ENCODE measurements around the gene TCEA2.
A peak's percentile ranks its signal among the peaks of the same experiment; 100 is the strongest.

The TCEA2 gene

GRCh38 chr20:64050261-64051032 is 12.6 kb upstream of the TCEA2 start:
- no peak for DNase-seq

DNA sequence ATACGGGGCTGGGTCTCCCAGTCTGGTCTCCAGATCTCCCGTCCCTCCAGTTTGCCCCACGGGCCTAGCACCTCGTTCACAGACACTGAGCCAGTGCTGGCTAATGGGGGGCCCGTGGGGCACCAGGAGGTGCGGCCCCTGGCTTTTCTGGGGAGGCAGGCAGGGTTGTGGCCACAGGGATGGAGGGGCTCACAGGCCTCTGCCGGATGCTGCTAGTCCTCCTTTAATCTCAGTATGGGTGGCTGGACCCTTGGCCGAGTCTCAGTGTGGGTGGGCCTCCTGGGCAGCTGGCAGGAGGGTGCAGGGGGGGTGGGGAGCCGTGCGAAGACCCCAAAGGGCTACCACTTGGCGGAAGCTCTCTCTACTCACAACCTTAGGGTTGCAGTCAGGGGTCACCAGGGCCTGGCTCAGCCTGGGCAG is 12.0 kb upstream of the TCEA2 start:
- DNase-seq: no peak

DNA sequence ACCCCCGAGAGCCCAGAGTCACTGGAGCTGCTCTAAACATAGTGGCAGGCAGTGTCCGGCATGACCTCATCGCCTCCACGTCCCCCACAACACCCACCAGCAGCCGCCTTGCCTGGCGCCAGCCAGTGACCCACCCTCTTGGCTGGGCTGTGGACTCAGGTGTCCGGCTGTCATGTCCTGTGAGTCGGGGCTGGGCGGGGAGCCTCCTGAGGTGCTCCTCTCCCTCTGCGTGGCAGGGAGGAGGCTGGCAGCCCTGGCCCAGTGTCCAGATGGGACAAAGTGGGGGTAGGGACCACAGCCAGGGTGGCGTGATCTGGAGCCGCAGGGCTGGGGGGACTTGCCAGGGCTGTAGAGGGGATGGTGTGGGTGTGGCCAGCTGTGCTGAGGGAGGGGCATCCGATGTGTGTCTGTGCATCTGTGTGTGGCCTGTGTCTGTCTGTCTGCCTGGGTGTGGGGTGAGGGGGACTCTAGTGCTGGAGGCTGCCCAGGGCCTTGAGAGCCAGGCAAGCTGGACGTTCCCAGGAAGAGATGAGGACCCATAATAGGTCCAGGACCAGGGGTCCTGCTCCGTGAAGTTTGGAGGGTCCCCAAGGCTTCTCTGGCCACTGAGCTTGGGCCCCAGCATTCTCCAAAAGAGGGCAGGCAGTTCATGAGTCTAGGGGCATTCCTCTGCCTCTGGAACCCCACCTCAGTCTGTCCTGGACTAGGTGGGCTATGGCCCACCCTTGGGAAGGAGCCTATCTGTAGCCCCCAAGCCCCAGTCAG is 11.3 kb upstream of the TCEA2 start:
- DNase-seq: no peak

GRCh38 chr20:64052326-64052722 is 10.7 kb upstream of the TCEA2 start:
- no peak for DNase-seq

- no peak for DNase-seq
Observed at GRCh38 chr20:64052987-64053840, 9.8 kb upstream of the TCEA2 start.

GRCh38 chr20:64053841-64054661 is 8.9 kb upstream of the TCEA2 start:
- peak; percentile 84 for DNase-seq

GRCh38 chr20:64055396-64055892 is 7.6 kb upstream of the TCEA2 start:
- DNase-seq: no peak

- no peak for DNase-seq
Observed at GRCh38 chr20:64055893-64056638, 6.9 kb upstream of the TCEA2 start.

- no peak for DNase-seq
Observed at GRCh38 chr20:64056639-64056888, 6.4 kb upstream of the TCEA2 start.

- no peak for DNase-seq
Observed at GRCh38 chr20:64056889-64057627, 5.9 kb upstream of the TCEA2 start.

- DNase-seq: peak; percentile 80
Observed at GRCh38 chr20:64057628-64058498, 5.1 kb upstream of the TCEA2 start.

DNA sequence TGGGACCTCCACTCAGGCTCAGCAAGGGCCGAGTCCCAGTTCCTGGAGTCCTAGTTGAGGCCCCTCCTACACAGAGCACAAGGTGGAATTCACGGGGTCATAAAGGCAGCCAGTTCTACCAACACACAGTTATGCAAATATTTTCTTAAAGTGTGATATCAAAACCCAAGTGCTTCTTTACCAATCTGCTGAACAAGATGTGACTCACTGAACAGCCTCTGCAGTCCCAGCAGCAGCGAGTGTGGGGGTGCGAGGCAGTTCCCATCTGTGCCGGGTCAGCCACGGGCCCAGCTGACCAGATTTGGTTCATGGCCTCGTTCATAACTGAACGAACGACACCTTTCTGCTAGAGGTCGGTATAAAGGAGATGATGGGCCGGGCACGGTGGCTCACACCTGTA is 4.5 kb upstream of the TCEA2 start:
- no peak for DNase-seq

DNA sequence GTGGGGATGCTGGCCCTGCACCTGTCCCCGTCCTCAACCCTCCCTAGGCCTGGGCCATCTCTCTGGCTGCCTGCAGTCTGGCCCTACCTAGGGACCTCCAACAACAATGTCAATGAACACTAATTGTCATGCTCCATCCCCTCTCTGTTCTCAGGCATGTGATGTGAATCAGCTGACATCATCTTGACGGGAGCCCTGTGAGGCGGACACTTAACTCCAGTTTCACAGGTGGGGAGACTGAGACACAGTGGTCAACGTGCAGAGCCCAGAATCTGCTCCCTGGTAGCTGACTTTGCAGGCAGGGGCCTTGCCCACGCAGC is 762 bp upstream of the TCEA2 start:
- no peak for DNase-seq

DNA sequence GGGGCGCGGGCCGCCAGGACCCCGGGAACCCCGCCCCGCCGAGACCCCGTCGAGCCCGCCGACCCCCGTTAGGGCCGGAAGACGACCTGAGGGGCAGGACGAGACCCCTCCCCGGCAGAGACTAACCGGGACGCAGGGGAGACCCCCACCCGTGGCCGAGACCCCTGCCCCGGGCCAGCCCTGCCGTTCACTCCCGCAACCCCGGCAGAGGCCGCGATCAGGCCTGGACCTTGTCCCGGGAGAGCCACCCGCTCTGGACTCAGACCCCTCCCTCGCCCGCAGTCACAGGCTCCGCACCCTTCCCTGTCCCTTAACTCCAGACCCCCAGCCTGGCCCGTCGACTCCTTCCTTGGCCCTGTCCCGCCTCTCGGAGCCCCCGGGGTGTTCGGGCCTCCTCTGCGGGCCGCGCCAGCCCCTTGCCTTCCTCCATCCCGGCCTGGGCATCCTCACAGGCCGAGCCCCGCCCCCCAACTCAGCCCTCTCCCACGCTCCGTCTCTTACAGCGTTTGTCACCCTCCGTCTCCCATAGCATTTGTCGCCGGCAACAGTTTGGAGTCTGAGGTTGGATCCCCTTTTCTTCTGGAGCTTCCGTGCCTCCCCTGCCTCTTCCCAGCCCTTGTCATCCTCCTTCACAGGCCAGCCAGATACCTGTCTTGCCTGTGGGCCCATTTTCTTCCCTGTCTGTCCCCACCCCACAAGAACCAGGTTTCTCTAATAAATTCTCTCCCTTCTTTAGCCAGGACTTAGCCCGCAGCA is 569 bp downstream of the TCEA2 start:
- no peak for DNase-seq

- no peak for DNase-seq
Observed at GRCh38 chr20:64064145-64064698, 1.2 kb downstream of the TCEA2 start.

GRCh38 chr20:64065062-64065973 is 2.3 kb downstream of the TCEA2 start:
- no peak for DNase-seq

GRCh38 chr20:64065974-64066343 is 3.0 kb downstream of the TCEA2 start:
- no peak for DNase-seq

- no peak for DNase-seq
Observed at GRCh38 chr20:64067005-64067632, 4.1 kb downstream of the TCEA2 start.

All from right hindlimb (tissue), 1 donor.